ENCODE measurements around the gene SENP8. TPM values are rescaled to one million over a fixed set of nuclear protein-coding genes. Genes with fewer than 3 reads are reported as not detected.

The SENP8 gene
- total RNA-seq, 1 donor from 2014 or later = 6.5 TPM

DNA sequence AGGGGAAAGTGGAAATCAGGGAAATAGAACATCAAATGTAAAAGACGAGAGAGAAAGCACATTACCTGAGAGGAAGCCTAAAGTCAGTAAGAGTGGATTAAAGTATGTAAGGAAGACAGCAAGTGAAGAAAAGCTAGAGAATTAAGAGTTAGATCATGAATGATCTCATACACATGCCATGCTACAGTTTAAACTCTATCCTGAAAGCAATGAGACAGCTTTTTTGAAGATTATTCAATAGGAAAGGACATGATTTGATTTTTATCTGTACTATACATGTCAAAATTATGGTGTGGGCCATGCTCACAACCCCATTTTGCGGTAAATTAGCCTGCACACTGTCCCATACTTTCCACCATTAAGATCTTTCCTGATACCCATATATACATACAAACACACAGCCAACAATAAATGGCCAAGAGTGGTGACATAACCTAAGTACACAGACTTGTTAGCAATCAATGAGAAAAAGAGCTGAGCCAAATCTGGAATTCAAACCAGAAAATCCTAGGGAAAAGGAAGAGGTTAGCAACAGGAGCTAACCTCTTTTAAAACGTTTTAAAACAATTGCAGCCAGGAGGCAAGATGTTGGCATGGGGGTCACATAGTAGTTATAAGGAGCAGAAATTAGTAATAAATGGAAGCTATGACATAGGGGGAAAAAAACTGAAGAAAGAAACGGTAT, 4.7 kb upstream of the SENP8 start:
- peaks cover 67% of the 10 kb centered on the region for H3K4me1 ChIP-seq
- no peaks in the 10 kb centered on the region for H3K27me3 ChIP-seq (ENCODE audit: low read depth)
- H3K4me3 ChIP-seq = no peak overlapping the region
- TF ChIP-seq, protein P1, sequence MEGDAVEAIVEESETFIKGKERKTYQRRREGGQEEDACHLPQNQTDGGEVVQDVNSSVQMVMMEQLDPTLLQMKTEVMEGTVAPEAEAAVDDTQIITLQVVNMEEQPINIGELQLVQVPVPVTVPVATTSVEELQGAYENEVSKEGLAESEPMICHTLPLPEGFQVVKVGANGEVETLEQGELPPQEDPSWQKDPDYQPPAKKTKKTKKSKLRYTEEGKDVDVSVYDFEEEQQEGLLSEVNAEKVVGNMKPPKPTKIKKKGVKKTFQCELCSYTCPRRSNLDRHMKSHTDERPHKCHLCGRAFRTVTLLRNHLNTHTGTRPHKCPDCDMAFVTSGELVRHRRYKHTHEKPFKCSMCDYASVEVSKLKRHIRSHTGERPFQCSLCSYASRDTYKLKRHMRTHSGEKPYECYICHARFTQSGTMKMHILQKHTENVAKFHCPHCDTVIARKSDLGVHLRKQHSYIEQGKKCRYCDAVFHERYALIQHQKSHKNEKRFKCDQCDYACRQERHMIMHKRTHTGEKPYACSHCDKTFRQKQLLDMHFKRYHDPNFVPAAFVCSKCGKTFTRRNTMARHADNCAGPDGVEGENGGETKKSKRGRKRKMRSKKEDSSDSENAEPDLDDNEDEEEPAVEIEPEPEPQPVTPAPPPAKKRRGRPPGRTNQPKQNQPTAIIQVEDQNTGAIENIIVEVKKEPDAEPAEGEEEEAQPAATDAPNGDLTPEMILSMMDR (IDR thresholded peaks at IDR 0.05; ENCODE audit: borderline replicate concordance) = no peak
- no peaks in the 10 kb centered on the region for H3K36me3 ChIP-seq
- H3K27ac ChIP-seq (replicated peaks) = peak overlapping the region; percentile 15
- intact Hi-C loops (cut with micrococcal nuclease) = no loop called here
- H3K9me3 ChIP-seq (replicated peaks) = no peaks in the 10 kb centered on the region
- DNase-seq = no peak

DNA sequence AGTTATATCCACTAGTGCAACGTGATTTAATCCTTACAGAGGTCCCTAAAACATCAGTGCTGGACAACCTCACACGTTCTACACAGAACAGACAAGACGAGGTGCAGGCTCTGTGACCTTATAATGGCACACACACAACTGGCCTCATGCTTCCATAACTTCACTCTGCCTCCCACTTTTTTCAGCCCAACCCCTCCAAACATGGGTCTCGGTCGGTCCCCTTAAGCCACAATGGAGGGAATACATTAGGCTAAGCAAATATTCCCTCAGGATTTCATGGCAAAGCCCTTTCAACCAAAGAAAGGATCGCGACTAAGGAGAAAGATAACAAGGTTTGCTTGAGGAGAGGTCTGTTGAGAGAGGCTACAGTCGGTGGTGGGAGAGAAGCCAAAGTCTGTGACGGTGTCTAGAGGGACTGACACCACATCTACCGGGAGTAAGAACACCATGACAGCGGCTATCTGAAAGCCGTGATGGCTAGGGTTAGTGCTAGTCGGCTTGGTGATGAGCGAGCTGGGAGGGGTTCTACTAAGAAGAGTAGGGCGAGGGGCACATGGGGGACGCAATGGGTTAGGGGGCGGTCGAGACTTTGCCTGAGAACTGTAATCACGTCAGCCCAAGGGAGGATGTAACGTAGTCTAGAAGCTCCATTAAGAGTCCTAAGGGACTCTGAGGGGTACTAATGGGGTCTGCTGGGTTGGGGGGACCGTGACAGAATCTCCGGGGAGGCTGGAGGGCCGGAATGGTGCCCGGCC, 1.3 kb upstream of the SENP8 start:
- Histone ChIP-seq H3K4me1 (peaks cover 69% of the 10 kb centered on the region), H3K36me3 (no peaks in the 10 kb centered on the region), H3K27me3 (ENCODE audit: low read depth) (no peaks in the 10 kb centered on the region), H3K27ac (replicated peaks) (peak overlapping the region; percentile 99), H3K9me3 (replicated peaks) (no peaks in the 10 kb centered on the region), H3K4me3 (peak overlapping the region; percentile 93)
- peak; percentile 18 for DNase-seq
- intact Hi-C loops (cut with micrococcal nuclease) = no loop called here
- TF ChIP-seq, protein P1 (IDR thresholded peaks at IDR 0.05; ENCODE audit: borderline replicate concordance) = no peak

DNA sequence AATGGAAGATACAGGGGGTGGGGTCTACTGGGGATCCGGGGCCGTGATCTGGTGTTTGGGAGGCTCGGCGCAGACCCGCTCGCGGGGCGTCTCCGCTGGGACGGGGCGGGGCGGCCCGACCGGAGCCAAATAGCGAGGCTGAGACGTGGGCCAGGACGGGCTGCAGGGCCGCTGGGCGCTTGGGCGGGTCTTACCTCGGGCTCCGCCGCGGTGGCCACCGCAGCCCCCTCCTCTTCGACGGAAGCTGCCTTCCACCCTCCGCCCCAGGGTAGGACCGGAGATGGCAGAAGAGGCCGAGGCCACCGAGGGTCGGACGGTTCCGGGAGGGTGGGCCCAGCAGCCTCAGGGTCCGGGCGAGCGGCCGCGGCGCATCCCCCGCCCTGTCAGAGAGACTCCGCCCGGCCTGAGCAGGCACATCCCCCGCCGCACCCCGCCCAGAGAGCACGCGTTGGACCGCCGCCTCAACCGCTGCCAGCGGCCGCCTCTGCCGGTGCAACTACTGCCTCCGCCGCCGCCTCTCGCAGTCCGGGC, 652 bp upstream of the SENP8 start:
- Histone ChIP-seq H3K36me3 (no peaks in the 10 kb centered on the region), H3K4me3 (peak overlapping the region; percentile 93), H3K4me1 (peaks cover 62% of the 10 kb centered on the region), H3K27me3 (ENCODE audit: low read depth) (no peaks in the 10 kb centered on the region), H3K27ac (replicated peaks) (peak overlapping the region; percentile 99), H3K9me3 (replicated peaks) (no peaks in the 10 kb centered on the region)
- DNase-seq = peak; percentile 83
- TF ChIP-seq, protein P1 (IDR thresholded peaks at IDR 0.05; ENCODE audit: borderline replicate concordance) = peak; percentile 26
- intact Hi-C loops (cut with micrococcal nuclease) = no loop called here

DNA sequence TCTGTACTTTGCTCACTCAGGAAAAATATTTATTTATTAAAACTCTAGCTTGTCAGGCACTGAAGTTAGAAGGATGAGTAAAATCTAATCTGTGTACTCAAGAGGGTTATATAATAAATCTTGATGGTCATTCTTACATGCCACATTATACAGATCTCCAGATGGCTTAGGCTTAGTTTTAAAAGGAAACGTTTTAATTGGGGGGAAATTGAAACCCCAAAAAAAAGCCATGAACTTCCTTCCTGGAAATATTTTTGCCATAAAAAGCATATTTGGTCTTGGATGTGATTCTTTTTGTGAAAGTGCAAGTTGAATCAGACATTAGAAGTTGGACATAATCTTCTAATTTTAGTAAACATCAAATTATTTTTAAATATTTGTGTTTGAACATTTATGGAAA, 6.0 kb downstream of the SENP8 start:
- no peak overlapping the region for H3K27ac ChIP-seq (replicated peaks)
- peaks cover 8% of the 10 kb centered on the region for H3K4me1 ChIP-seq
- TF ChIP-seq, protein P1 (IDR thresholded peaks at IDR 0.05; ENCODE audit: borderline replicate concordance) = no peak
- DNase-seq = no peak
- intact Hi-C loops (cut with micrococcal nuclease) = no loop called here
- no peaks in the 10 kb centered on the region for H3K27me3 ChIP-seq (ENCODE audit: low read depth)
- H3K36me3 ChIP-seq = no peaks in the 10 kb centered on the region
- no peak overlapping the region for H3K4me3 ChIP-seq
- no peaks in the 10 kb centered on the region for H3K9me3 ChIP-seq (replicated peaks)

DNA sequence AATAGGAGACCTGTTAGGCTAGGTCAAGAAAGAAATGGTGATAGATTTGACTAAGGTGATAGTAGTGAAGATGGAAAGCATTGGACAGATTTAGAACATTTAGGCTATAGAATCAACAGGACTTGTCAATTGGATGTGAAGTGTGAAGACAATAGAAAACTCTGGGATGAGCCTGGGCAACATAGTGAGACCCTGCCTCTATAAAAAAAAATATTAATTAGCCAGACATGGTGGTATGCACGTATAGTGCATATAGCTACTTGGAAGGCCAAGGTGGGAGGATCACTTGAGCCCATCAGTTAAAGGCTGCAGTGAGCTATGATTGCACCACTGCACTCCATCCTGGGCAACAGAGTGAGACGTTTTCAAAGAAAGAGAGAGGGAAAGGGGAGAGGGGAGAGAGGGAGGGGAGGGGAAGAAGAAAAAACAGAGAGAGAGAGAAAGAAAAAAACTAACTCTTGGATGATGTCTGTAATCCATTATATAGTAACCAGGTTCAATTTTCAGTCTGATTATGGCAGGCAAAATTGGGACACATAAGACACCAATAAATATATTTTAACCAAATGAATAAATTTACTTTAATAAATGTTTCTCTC, 9.6 kb downstream of the SENP8 start:
- Histone ChIP-seq H3K9me3 (replicated peaks) (no peaks in the 10 kb centered on the region), H3K4me3 (no peak overlapping the region), H3K27me3 (ENCODE audit: low read depth) (no peaks in the 10 kb centered on the region), H3K36me3 (no peaks in the 10 kb centered on the region), H3K4me1 (peaks cover 16% of the 10 kb centered on the region), H3K27ac (replicated peaks) (no peak overlapping the region)
- no peak for DNase-seq
- TF ChIP-seq, protein P1 (IDR thresholded peaks at IDR 0.05; ENCODE audit: borderline replicate concordance) = no peak
- intact Hi-C loops (cut with micrococcal nuclease) = no loop called here

Data from left ventricle myocardium inferior (tissue), 1 donor.